ENCODE data around the gene RFTN1. TPM values are rescaled to one million over a fixed set of nuclear protein-coding genes. Genes with fewer than 3 reads are reported as not detected.

The RFTN1 gene
- total RNA-seq, 3 donors from 2014 or later (not counting 1 experiment from before 2014, with no cell fraction given) = 112 to 135 (median 115) TPM

DNA sequence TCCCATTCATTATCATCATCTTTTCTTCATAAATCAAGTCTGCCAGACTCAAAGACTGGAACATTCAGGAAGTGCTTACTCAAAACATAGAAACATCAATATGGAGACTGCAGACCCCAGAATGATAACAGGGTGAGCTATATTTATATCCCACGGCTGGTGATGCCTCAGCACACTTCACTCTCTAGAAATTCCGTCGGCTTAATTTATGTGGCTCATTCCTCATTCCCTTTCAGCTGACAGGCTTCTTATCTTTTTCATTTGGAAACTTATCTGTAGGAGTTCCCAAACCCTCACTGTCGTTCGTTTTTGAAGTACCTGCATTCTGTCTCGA lies 45.5 kb downstream of the RFTN1 start:
- intact Hi-C loops (cut with micrococcal nuclease) = no loop called here
- Histone ChIP-seq H3K4me1 (ENCODE audit: control insufficient read depth, insufficient read depth, low read length) (peaks cover 26% of the 10 kb centered on the region), H3K27ac (ENCODE audit: low read length) (peak overlapping the region; percentile 15), H3K4me3 (ENCODE audit: low read length) (no peak overlapping the region), H3K27me3 (ENCODE audit: control insufficient read depth, insufficient read depth, low read length) (no peaks in the 10 kb centered on the region), H3K36me3 (ENCODE audit: control insufficient read depth, insufficient read depth, low read length) (peaks cover 21% of the 10 kb centered on the region), H3K9me3 (ENCODE audit: control insufficient read depth, insufficient read depth, low read length) (peaks cover 4% of the 10 kb centered on the region)
- Mint-ChIP-seq H3K36me3 (peaks cover 17% of the 10 kb centered on the region), H3K27me3 (ENCODE audit: low read depth in 2 of 2) (no peaks in the 10 kb centered on the region), H3K27ac (peak overlapping the region; percentile 62 to 80), H3K4me1 (peaks cover 67 to 71% of the 10 kb centered on the region in 2 donors), H3K4me3 (peak overlapping the region; percentile 1), H3K9me3 (peaks cover 0 to 4% of the 10 kb centered on the region in 2 donors)
- 44% methylated on average over 6 of the region's 6 CpGs for WGBS (ENCODE audit: insufficient coverage)
- DNase-seq = no peak
- no peak for ATAC-seq
- TF ChIP-seq, protein P1, sequence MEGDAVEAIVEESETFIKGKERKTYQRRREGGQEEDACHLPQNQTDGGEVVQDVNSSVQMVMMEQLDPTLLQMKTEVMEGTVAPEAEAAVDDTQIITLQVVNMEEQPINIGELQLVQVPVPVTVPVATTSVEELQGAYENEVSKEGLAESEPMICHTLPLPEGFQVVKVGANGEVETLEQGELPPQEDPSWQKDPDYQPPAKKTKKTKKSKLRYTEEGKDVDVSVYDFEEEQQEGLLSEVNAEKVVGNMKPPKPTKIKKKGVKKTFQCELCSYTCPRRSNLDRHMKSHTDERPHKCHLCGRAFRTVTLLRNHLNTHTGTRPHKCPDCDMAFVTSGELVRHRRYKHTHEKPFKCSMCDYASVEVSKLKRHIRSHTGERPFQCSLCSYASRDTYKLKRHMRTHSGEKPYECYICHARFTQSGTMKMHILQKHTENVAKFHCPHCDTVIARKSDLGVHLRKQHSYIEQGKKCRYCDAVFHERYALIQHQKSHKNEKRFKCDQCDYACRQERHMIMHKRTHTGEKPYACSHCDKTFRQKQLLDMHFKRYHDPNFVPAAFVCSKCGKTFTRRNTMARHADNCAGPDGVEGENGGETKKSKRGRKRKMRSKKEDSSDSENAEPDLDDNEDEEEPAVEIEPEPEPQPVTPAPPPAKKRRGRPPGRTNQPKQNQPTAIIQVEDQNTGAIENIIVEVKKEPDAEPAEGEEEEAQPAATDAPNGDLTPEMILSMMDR (IDR thresholded peaks at IDR 0.05) = no peak

- 61% methylated on average over 8 of the region's 9 CpGs for WGBS (ENCODE audit: insufficient coverage)
Observed at GRCh38 chr3:16467393-16467792, 46.1 kb downstream of the RFTN1 start.

DNA sequence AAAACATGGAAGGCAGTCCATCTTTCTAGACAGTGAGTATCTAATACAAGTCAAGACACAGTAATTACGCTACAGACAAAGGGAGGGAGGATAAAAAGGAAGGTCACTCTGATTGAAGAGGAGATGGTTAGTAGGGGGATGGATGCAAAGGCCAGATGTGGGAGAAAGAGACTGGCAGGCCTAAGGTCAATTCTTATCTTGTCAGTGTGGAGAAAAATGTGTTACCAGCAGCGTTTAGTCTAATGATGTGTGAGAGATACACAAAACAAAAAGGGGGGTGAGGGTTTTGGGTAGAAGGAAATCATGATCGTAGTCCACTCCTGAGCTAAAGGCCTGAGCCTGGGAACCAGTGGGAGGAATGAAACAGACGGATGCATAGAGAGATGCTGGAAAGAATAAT lies 46.7 kb downstream of the RFTN1 start:
- WGBS (ENCODE audit: insufficient coverage) = 93% methylated on average over 4 of the region's 4 CpGs
- H3K9me3 Mint-ChIP-seq = peaks cover 0 to 4% of the 10 kb centered on the region in 2 donors
- peaks cover 17% of the 10 kb centered on the region for H3K36me3 Mint-ChIP-seq
- no peaks in the 10 kb centered on the region for H3K27me3 Mint-ChIP-seq (ENCODE audit: low read depth in 2 of 2)
- H3K36me3 ChIP-seq (ENCODE audit: control insufficient read depth, insufficient read depth, low read length) = peaks cover 16% of the 10 kb centered on the region
- intact Hi-C loops (cut with micrococcal nuclease) = no loop called here
- peaks cover 65 to 71% of the 10 kb centered on the region in 2 donors for H3K4me1 Mint-ChIP-seq
- peaks cover 4% of the 10 kb centered on the region for H3K9me3 ChIP-seq (ENCODE audit: control insufficient read depth, insufficient read depth, low read length)
- no peak overlapping the region for H3K27ac ChIP-seq (ENCODE audit: low read length)
- H3K4me3 Mint-ChIP-seq = no peak overlapping the region
- DNase-seq (no peak), ATAC-seq (no peak)
- no peak overlapping the region for H3K4me3 ChIP-seq (ENCODE audit: low read length)
- peak overlapping the region; percentile 62 to 80 for H3K27ac Mint-ChIP-seq
- H3K27me3 ChIP-seq (ENCODE audit: control insufficient read depth, insufficient read depth, low read length) = no peaks in the 10 kb centered on the region
- H3K4me1 ChIP-seq (ENCODE audit: control insufficient read depth, insufficient read depth, low read length) = peaks cover 33% of the 10 kb centered on the region
- TF ChIP-seq, protein P1 (IDR thresholded peaks at IDR 0.05) = no peak

More at GRCh38 chr3:16467393-16467792, 46.1 kb downstream of the RFTN1 start:
- Histone ChIP-seq H3K4me3 (ENCODE audit: low read length) (no peak overlapping the region), H3K27ac (ENCODE audit: low read length) (no peak overlapping the region), H3K4me1 (ENCODE audit: control insufficient read depth, insufficient read depth, low read length) (peaks cover 27% of the 10 kb centered on the region), H3K27me3 (ENCODE audit: control insufficient read depth, insufficient read depth, low read length) (no peaks in the 10 kb centered on the region), H3K36me3 (ENCODE audit: control insufficient read depth, insufficient read depth, low read length) (peaks cover 18% of the 10 kb centered on the region), H3K9me3 (ENCODE audit: control insufficient read depth, insufficient read depth, low read length) (peaks cover 4% of the 10 kb centered on the region)
- H3K36me3 Mint-ChIP-seq = peaks cover 17% of the 10 kb centered on the region
- H3K9me3 Mint-ChIP-seq = peaks cover 0 to 4% of the 10 kb centered on the region in 2 donors
- TF ChIP-seq, protein P1 (IDR thresholded peaks at IDR 0.05) = no peak
- H3K27me3 Mint-ChIP-seq (ENCODE audit: low read depth in 2 of 2) = no peaks in the 10 kb centered on the region
- DNase-seq = peak; percentile 32 to 81
- H3K4me1 Mint-ChIP-seq = peaks cover 67 to 71% of the 10 kb centered on the region in 2 donors
- peak; percentile 70 to 86 (median 75) for ATAC-seq
- peak overlapping the region; percentile 11 for H3K4me3 Mint-ChIP-seq
- intact Hi-C loops (cut with micrococcal nuclease) = no loop called here
- peak overlapping the region; percentile 62 to 80 for H3K27ac Mint-ChIP-seq
